ENCODE results near the gene SPRYD3. TPM values are rescaled to one million over a fixed set of nuclear protein-coding genes. Genes with fewer than 3 reads are reported as not detected.

SPRYD3 gene
- total RNA-seq, 1 donor from 2014 or later: 13.9 TPM

DNA sequence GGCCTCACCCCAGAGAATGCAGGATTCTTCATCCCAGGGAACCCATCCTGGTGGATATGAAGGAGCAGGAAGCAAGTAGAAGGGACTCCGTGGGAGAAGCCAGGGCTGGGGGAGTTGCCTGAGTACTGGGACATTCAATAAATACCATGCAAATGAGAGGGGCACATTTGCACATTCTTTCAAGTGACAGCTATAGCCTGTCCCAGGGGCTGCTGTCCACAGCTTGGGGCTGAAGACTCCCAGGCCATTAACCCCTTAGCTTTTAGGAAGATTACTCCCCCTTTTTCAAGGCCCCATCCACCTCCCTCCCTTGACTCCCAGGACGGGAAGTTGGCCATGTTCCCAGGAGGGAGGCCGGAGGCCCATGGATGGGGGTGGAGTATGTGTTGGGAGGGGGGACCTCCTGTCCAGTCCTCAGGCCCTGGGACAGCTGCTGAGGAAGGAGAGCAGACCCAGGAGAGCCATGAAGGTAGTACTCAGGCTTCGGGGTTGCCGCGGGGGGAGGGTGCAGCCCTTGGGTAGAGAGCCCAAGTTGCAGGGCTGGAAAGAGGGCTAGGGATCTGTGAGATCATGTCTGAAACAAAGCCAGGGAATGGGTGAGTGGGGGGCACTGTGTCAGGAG is 30.3 kb downstream of the SPRYD3 start:
- no peaks in the 10 kb centered on the region for H3K36me3 Mint-ChIP-seq (ENCODE audit: unreplicated experiment)
- TF ChIP-seq, protein P1, sequence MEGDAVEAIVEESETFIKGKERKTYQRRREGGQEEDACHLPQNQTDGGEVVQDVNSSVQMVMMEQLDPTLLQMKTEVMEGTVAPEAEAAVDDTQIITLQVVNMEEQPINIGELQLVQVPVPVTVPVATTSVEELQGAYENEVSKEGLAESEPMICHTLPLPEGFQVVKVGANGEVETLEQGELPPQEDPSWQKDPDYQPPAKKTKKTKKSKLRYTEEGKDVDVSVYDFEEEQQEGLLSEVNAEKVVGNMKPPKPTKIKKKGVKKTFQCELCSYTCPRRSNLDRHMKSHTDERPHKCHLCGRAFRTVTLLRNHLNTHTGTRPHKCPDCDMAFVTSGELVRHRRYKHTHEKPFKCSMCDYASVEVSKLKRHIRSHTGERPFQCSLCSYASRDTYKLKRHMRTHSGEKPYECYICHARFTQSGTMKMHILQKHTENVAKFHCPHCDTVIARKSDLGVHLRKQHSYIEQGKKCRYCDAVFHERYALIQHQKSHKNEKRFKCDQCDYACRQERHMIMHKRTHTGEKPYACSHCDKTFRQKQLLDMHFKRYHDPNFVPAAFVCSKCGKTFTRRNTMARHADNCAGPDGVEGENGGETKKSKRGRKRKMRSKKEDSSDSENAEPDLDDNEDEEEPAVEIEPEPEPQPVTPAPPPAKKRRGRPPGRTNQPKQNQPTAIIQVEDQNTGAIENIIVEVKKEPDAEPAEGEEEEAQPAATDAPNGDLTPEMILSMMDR (IDR thresholded peaks at IDR 0.05; ENCODE audit: partially characterized antibody, unreplicated experiment): no peak
- DNase-seq: peak; percentile 32
- H3K9me3 Mint-ChIP-seq (ENCODE audit: unreplicated experiment): peaks cover 5% of the 10 kb centered on the region
- H3K27me3 Mint-ChIP-seq (ENCODE audit: unreplicated experiment): peaks cover 15% of the 10 kb centered on the region
- H3K27ac Mint-ChIP-seq (ENCODE audit: unreplicated experiment): peak overlapping the region; percentile 28
- H3K4me3 Mint-ChIP-seq (ENCODE audit: unreplicated experiment): peak overlapping the region; percentile 28
- peaks cover 20% of the 10 kb centered on the region for H3K4me1 Mint-ChIP-seq (ENCODE audit: low read depth, unreplicated experiment)

DNA sequence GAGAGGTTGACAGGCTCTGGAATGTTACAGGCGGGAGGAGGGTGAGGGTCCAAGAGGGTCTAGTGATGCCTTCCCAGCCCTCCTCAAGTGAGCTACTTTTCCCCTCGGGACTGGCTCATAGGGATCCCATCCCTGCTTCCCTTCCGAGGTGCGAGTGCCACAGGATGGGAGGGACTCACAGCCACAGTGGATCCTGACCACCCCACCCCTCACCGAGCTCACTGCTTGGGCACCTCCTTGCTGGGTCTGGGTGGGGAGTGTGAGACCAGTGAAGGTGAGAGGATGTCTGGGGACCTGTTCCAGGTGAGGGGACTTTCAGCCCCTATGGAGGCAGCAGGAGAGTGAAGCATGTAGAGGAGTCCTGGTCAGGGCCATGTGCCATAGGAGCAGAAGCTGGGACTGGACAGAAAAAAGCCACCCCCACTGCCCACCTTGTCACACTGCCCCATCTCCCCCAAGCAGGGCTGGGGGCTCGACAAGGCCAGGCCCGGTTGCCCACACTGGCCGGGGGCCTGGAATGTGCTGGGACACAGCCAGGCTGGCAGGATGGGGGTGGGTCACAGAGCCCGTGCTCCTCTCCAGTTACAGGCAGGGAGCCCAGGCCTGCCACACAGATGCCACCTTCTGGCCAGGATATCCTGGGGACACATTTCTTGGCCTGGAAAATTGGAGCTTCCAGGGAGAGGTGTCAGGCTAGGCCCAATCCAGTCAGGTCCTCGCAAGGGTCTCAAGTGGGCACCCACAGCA is 31.0 kb downstream of the SPRYD3 start:
- peaks cover 5% of the 10 kb centered on the region for H3K9me3 Mint-ChIP-seq (ENCODE audit: unreplicated experiment)

DNA sequence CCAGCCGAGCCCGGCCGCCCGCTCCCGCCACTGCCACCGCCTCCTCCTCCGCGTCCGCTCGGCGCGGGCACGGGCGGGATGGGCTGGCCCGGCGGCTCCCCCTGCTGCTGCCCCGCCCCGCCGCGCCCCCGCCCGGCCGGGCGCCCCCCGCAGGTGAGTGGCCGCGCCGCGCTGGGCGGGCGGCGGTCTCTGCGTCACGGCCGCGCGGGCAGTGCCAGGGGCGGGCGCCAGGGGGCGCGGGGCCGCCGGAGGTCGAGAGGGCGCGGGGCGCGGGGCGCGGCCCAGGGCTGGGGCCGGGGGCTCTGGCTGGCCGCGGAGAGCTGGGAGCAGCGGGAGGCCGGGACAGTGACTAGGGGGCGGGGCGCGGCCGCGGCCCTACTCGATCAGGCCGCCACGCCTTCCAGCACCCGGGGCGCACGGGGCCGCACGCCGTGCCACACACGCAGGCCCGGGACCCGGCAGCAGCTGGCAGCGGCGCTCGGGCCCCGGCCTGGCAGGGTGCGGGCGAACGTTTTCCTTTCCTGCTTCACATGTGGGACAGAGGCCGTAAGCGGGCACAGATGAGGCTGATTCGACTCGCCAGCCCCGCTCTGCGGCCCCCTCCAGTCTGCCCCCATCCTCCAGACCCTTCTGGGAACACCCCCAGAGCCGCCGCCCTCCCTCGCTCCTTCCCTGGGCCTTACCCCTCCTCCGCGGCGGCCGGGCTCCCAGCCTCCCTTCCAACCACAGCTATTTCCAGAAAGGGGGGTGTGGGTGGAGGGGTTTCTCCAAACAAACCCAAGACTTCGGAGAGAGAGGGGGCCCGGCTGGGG is 31.8 kb downstream of the SPRYD3 start:
- Mint-ChIP-seq H3K4me1 (ENCODE audit: low read depth, unreplicated experiment) (peaks cover 20% of the 10 kb centered on the region), H3K27me3 (ENCODE audit: unreplicated experiment) (peaks cover 12% of the 10 kb centered on the region), H3K36me3 (ENCODE audit: unreplicated experiment) (peaks cover 5% of the 10 kb centered on the region), H3K9me3 (ENCODE audit: unreplicated experiment) (peaks cover 7% of the 10 kb centered on the region), H3K4me3 (ENCODE audit: unreplicated experiment) (no peak overlapping the region), H3K27ac (ENCODE audit: unreplicated experiment) (no peak overlapping the region)
- TF ChIP-seq, protein P1 (IDR thresholded peaks at IDR 0.05; ENCODE audit: partially characterized antibody, unreplicated experiment): no peak
- DNase-seq: peak; percentile 83

More for the DNA sequence above, 31.0 kb downstream of the SPRYD3 start:
- Mint-ChIP-seq H3K27ac (ENCODE audit: unreplicated experiment) (no peak overlapping the region), H3K27me3 (ENCODE audit: unreplicated experiment) (peaks cover 12% of the 10 kb centered on the region), H3K4me3 (ENCODE audit: unreplicated experiment) (no peak overlapping the region), H3K36me3 (ENCODE audit: unreplicated experiment) (peaks cover under 1% of the 10 kb centered on the region), H3K4me1 (ENCODE audit: low read depth, unreplicated experiment) (peaks cover 20% of the 10 kb centered on the region)
- peak; percentile 41 for DNase-seq
- TF ChIP-seq, protein P1 (IDR thresholded peaks at IDR 0.05; ENCODE audit: partially characterized antibody, unreplicated experiment): no peak

DNA sequence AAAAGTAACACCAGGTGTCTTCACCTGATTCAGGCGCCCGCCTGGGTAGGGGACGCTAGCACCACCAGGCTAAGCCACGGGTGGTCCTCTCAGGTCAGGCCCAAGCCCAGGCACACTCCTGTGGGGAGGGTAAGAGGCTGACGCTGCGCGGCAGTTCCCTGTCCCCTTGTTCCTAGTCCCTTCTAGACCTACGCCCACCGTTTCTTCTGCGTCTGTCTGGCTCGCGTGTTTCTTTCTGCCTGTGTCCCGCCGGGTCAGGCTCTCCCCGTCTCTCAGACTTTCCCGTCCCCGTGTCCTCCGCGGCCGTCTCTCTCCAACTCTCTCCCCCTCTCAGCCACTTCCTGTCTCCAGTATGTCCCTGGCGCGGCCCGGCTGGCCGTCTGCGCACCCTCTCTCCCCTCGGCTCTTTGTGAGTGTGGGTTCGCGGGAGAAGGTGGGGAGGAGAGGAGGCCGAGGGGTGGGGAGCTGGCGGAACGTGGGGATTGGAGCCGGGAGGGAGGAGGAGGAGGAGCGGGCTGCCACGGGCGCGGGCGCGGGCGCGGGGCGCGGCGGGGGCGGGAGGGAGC is 32.5 kb downstream of the SPRYD3 start:
- peak; percentile 65 for DNase-seq
- TF ChIP-seq, protein P1 (IDR thresholded peaks at IDR 0.05; ENCODE audit: partially characterized antibody, unreplicated experiment): no peak
- Mint-ChIP-seq H3K4me1 (ENCODE audit: low read depth, unreplicated experiment) (peaks cover 20% of the 10 kb centered on the region), H3K27me3 (ENCODE audit: unreplicated experiment) (peaks cover 12% of the 10 kb centered on the region), H3K4me3 (ENCODE audit: unreplicated experiment) (peak overlapping the region; percentile 91), H3K27ac (ENCODE audit: unreplicated experiment) (peak overlapping the region; percentile 24), H3K36me3 (ENCODE audit: unreplicated experiment) (peaks cover 5% of the 10 kb centered on the region), H3K9me3 (ENCODE audit: unreplicated experiment) (peaks cover 7% of the 10 kb centered on the region)

All from glutamatergic neuron (in vitro differentiated cells).